Non-pigmented ciliary epithelial cell (primary cell): Measurements from ENCODE around the gene PRTFDC1.
"Not testable (repeated sequence)": the region's sequence is repeated elsewhere in the genome, so short reads cannot be mapped to it uniquely, and the experiment has no call there.

Source experiments
- DNase-seq: peaks from one replicate; pipeline ENCODE4 v3.0.0-alpha.2; 2010; ENCODE audit warnings: low read depth

Gene PRTFDC1

GRCh38 chr10:24930427-24930826, 22.0 kb downstream of the PRTFDC1 start:
- DNase-seq, result no peak

- DNase-seq, result no peak
Measured at GRCh38 chr10:24929904-24930303, 22.5 kb downstream of the PRTFDC1 start.

GRCh38 chr10:24929056-24929544, 23.3 kb downstream of the PRTFDC1 start:
- no peak for DNase-seq

- no peak for DNase-seq
Measured at GRCh38 chr10:24928163-24928562, 24.2 kb downstream of the PRTFDC1 start.

- DNase-seq, result no peak
Measured at GRCh38 chr10:24926557-24926956, 25.8 kb downstream of the PRTFDC1 start.

GRCh38 chr10:24925799-24926198, 26.6 kb downstream of the PRTFDC1 start:
- DNase-seq, result no peak

GRCh38 chr10:24924483-24924882, 27.9 kb downstream of the PRTFDC1 start:
- not testable (repeated sequence) for DNase-seq

GRCh38 chr10:24922222-24922868, 30.1 kb downstream of the PRTFDC1 start:
- not testable (repeated sequence) for DNase-seq

GRCh38 chr10:24920907-24921881, 31.2 kb downstream of the PRTFDC1 start:
- peak; percentile 92 for DNase-seq

- not testable (repeated sequence) for DNase-seq
Measured at GRCh38 chr10:24920192-24920591, 32.2 kb downstream of the PRTFDC1 start.

- not testable (repeated sequence) for DNase-seq
Measured at GRCh38 chr10:24919629-24920028, 32.8 kb downstream of the PRTFDC1 start.

- no peak for DNase-seq
Measured at GRCh38 chr10:24917979-24918378, 34.4 kb downstream of the PRTFDC1 start.

GRCh38 chr10:24917493-24917892, 34.9 kb downstream of the PRTFDC1 start:
- DNase-seq, result no peak

- no peak for DNase-seq
Measured at GRCh38 chr10:24916365-24916764, 36.0 kb downstream of the PRTFDC1 start.

GRCh38 chr10:24915304-24915703, 37.1 kb downstream of the PRTFDC1 start:
- DNase-seq, result no peak

- DNase-seq, result no peak
Measured at GRCh38 chr10:24914148-24914547, 38.3 kb downstream of the PRTFDC1 start.

GRCh38 chr10:24912215-24912614, 40.2 kb downstream of the PRTFDC1 start:
- no peak for DNase-seq

- DNase-seq, result no peak
Measured at GRCh38 chr10:24911029-24911428, 41.4 kb downstream of the PRTFDC1 start.

- DNase-seq, result no peak
Measured at GRCh38 chr10:24910574-24910973, 41.8 kb downstream of the PRTFDC1 start.

GRCh38 chr10:24908793-24909423, 43.5 kb downstream of the PRTFDC1 start:
- DNase-seq, result no peak

- DNase-seq, result no peak
Measured at GRCh38 chr10:24907956-24908355, 44.5 kb downstream of the PRTFDC1 start.

GRCh38 chr10:24906372-24906771, 46.0 kb downstream of the PRTFDC1 start:
- no peak for DNase-seq

GRCh38 chr10:24904824-24905223, 47.6 kb downstream of the PRTFDC1 start:
- DNase-seq, result no peak
